LNCAP (cell line): Measurements from ENCODE around the gene PTPRG.

Source experiments
- TF ChIP-seq, protein P1 (sequence below): fragments of 450-650 bp; IDR thresholded peaks from 2 replicates; pipeline ENCODE4 v1.5.1; 2017; ENCODE audit warnings: mild to moderate bottlenecking

PTPRG gene

DNA sequence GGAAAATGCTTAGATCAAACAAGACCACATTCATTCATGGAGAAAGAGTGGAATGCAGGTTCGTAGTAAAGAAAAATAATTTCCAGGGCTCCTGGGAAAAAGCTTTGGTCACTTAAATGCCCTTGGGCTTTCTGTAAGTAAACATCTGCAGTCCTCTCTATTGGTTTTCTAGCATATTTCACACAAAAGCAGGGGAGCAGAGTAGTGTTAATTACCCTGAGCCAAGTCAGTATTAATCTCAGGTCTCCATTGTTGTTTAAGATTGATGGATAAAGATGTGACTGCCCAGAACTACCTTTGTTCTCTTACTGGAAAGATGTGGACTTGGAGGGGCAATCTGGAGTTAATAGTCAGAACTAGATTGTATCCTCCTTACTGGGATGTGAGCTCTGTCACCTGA lies 242.6 kb downstream of the PTPRG start:
- TF ChIP-seq, protein P1, sequence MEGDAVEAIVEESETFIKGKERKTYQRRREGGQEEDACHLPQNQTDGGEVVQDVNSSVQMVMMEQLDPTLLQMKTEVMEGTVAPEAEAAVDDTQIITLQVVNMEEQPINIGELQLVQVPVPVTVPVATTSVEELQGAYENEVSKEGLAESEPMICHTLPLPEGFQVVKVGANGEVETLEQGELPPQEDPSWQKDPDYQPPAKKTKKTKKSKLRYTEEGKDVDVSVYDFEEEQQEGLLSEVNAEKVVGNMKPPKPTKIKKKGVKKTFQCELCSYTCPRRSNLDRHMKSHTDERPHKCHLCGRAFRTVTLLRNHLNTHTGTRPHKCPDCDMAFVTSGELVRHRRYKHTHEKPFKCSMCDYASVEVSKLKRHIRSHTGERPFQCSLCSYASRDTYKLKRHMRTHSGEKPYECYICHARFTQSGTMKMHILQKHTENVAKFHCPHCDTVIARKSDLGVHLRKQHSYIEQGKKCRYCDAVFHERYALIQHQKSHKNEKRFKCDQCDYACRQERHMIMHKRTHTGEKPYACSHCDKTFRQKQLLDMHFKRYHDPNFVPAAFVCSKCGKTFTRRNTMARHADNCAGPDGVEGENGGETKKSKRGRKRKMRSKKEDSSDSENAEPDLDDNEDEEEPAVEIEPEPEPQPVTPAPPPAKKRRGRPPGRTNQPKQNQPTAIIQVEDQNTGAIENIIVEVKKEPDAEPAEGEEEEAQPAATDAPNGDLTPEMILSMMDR: no peak

DNA sequence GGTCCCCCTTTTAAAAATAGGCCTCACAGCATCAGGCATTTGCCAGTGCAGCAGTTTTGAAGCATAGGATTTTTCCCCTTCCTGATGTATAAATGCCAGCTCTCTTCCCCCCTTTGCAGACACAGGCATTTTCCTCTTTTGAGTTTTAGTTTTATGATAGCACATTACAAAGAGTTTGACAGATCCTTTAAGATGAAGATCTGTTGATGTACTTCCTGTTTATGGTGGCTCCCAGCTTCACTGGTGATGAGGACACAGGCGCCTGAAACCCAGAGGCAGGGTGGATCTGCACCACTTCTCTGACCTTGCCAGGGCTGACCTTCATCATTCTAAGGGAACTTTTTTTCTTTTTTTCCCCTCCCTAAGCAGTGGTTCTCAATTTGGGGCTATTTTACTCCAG lies 243.4 kb downstream of the PTPRG start:
- TF ChIP-seq, protein P1: no peak

DNA sequence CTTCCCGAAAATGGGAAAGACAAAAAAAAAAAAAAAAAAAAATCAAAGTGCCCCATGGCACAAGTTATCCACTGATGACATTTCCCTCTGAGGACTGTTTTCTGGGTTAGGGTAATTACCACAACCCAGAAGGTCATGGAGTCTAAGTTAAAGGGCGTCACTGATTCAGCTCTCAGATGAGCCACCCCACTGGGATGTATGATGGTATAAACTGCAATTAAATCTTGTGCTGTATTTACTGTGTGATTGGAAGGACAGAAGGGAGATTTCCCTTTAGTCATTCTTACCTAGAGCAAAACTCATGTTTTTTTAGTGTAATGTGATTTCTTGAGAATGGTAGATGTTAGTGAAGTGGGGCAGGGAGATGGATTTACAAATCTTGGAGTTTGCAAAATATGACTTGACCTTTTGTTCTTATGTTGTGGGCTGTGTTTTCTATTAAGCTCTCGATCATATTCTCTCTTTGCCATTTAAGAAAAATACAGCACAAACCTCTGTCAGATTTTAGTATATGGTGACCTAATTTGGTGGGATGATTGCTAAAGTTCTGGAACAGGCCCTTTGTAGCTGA lies 244.2 kb downstream of the PTPRG start:
- TF ChIP-seq, protein P1: no peak

DNA sequence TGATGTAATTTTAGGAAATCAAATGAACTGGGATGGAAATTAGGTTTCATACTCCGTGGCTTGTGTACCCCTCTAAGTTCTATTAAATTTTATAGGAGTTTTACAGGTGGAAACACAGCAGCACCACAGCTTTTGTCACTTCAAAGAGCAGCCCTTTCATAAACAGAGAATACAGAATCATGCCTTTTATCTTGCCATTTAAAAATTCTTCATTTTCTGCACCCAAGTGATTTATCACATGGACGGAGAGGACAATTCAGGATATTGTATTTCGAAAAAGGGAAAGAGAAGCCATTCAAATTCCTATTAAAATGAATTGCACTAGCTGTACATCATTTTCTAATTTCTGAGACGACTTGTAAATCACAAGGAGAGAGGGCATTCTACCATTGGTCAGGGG lies 245.4 kb downstream of the PTPRG start:
- TF ChIP-seq, protein P1: no peak

DNA sequence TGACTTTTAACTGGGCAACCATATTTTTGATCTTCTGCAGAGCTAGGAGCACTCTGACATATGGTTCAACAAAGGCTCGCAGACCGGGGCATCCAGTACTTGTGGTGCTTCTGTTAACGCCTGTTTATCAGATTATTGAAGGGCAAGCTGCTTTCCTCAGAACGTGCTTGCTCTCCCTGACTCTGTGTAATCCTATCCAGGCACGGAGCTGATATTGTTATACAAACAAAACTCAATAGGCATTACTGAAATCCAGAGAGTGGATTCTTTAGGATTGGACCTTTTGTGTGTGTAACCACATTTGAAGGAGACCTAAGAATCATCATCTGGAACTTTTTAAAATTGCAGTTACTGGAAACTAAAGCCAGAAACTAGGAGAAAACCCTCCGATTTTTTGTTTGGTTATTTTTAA lies 246.5 kb downstream of the PTPRG start:
- TF ChIP-seq, protein P1: no peak

DNA sequence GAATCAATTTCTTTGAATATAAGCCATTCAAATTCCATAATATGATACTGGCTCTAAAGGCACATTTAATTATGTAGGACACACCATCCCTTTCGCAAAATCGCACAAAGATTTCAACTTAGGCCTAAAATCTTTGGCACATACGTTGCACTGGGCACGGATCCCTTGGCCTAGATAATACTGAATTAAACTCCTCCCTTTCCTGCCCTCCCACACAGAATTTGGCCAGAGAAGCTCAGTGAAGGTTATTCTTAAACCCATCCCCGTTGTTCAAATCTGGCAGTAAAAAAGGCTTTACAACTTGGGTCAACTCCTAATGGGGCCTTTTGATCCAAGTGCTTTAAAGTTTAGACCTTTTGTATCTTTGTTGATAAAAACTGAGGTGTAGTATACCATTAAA lies 247.2 kb downstream of the PTPRG start:
- TF ChIP-seq, protein P1: no peak

DNA sequence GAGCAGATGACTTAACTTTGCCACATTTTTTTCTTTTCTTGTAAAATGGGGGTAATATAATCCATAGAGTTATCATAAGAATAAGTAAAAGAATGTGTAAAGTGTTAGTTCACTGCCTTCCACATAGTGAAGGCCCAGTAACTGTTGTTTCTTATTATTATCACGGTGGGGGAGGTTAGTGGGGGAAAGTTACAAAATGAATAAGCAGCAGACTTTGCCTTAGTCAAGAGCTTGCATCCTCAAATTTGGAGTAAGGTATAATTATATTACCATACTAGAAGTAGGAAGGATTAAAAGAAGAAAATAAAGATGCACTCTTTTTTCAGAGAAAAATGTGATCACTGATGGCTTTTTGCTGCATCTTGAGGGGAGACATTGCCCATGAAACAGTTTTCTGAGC lies 247.6 kb downstream of the PTPRG start:
- TF ChIP-seq, protein P1: no peak

DNA sequence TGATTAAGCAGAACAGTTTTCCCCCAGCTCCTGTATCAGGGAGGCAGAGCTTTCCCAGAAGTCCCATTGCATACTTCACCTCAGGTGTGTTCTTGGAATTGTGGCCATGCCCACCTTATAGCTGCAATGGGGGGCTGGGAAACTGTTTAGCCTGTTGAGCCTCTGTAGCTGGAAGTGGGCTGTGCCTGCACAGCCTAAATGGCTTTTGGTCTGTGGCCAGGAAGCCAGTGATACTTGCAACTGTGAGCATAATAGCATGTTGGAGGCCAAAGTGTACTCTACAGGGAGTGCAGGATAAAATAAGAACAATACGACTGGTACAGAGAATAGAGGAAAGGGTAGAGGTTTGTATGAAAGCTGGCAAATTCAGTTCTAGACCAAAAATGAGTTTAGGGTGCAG lies 248.5 kb downstream of the PTPRG start:
- TF ChIP-seq, protein P1: no peak
